HepG2 (cell line): ENCODE results near the gene C14orf93. TPM values are rescaled to one million over a fixed set of nuclear protein-coding genes. Genes with fewer than 3 reads are reported as not detected.

ENCODE experiments used
- EEA1 ChIP-seq: sonication (generic); formaldehyde crosslinking; IDR thresholded peaks from 2 replicates; pipeline ENCODE4 v1.5.1; 2020; ENCODE audit warnings: mild to moderate bottlenecking, missing genetic modification reagents, borderline replicate concordance
- ERF ChIP-seq: IDR thresholded peaks from 2 replicates; pipeline ENCODE4 v1.6.1; 2018; ENCODE audit warnings: missing biosample characterization, missing genetic modification reagents
- MBD4 ChIP-seq: IDR thresholded peaks from 2 replicates; pipeline ENCODE4 v1.6.1; 2012; ENCODE audit warnings: low read length, inconsistent platforms, borderline replicate concordance
- MED8 ChIP-seq: sonication (generic); formaldehyde crosslinking; IDR thresholded peaks from 2 replicates; pipeline ENCODE4 v1.8.1; 2023; ENCODE audit warnings: mild to moderate bottlenecking, missing genetic modification reagents; ENCODE audit not compliant: insufficient replicate concordance
- PHF20 ChIP-seq: sonication (generic); formaldehyde crosslinking; IDR thresholded peaks from 2 replicates; pipeline ENCODE4 v1.5.0; 2020; ENCODE audit warnings: mild to moderate bottlenecking, missing genetic modification reagents
- POLR2G ChIP-seq: fragments of 200-400 bp; formaldehyde crosslinking; IDR thresholded peaks from 2 replicates; pipeline ENCODE4 v1.6.1; 2018; ENCODE audit warnings: mild to moderate bottlenecking, low read depth, low read length, moderate library complexity
- SP4 ChIP-seq: sonication (generic); formaldehyde crosslinking; IDR thresholded peaks from 2 replicates; pipeline ENCODE4 v1.8.1; 2023; ENCODE audit warnings: mild to moderate bottlenecking, missing genetic modification reagents
- YY1 ChIP-seq: IDR thresholded peaks from 2 replicates; pipeline ENCODE4 v1.6.1; 2011; ENCODE audit warnings: low read length, low read depth, moderate library complexity, mild to moderate bottlenecking; ENCODE audit not compliant: insufficient read depth, insufficient replicate concordance
- ZNF260 ChIP-seq: sonication (generic); formaldehyde crosslinking; IDR thresholded peaks from 2 replicates; pipeline ENCODE4 v1.4.0; 2020; ENCODE audit warnings: missing genetic modification reagents, low read depth, mild to moderate bottlenecking, borderline replicate concordance
- ZNF317 ChIP-seq: sonication (generic); formaldehyde crosslinking; IDR thresholded peaks from 2 replicates; pipeline ENCODE4 v1.5.0; 2020; ENCODE audit warnings: mild to moderate bottlenecking, missing genetic modification reagents
- ZNF432 ChIP-seq: sonication (generic); formaldehyde crosslinking; IDR thresholded peaks from 2 replicates; pipeline ENCODE4 v1.5.0; 2020; ENCODE audit warnings: missing genetic modification reagents, mild to moderate bottlenecking, borderline replicate concordance
- ZNF562 ChIP-seq: sonication (generic); formaldehyde crosslinking; IDR thresholded peaks from 2 replicates; pipeline ENCODE4 v1.8.0; 2022; ENCODE audit warnings: missing genetic modification reagents, borderline replicate concordance
- ZNF703 ChIP-seq: sonication (generic); formaldehyde crosslinking; IDR thresholded peaks from 2 replicates; pipeline ENCODE4 v1.5.1; 2020; ENCODE audit warnings: missing genetic modification reagents, mild to moderate bottlenecking, moderate library complexity, borderline replicate concordance
- polyA plus RNA-seq, 8 experiments: library from polyadenylated mRNA; depleted of rRNA in 3 of 8; stranded (reverse) in 7 of 8; unstranded in 1 of 8; fragments of >200 nt; fragmentation: Illumina TruSeq in 4 of 8; extraction: Trizol in 4 of 8; gene quantifications; 2 replicates each; pipeline versions ENCODE4 v1.2.1 to v1.2.3, GENCODE V29; 2011 to 2016; ENCODE audit warnings: low read depth in 4 of 8, missing spikeins in 1 of 8, mixed read lengths in 1 of 8; ENCODE audit not compliant: insufficient read depth in 1 of 8
- total RNA-seq, 5 experiments: library from RNA; depleted of rRNA; stranded (reverse); fragments of >200 nt; fragmentation: Illumina TruSeq; extraction: Trizol; gene quantifications; 2 replicates each; pipeline ENCODE4 v1.2.3, GENCODE V29; 2016; ENCODE audit warnings: low read depth in 1 of 5
- TF ChIP-seq, protein P1 (sequence below): sonication (generic); formaldehyde crosslinking; IDR thresholded peaks from 2 replicates; pipeline ENCODE4 v1.4.0; 2020; ENCODE audit warnings: missing genetic modification reagents
- TF ChIP-seq, protein P2 (sequence below): sonication (generic); formaldehyde crosslinking; IDR thresholded peaks from 2 replicates; pipeline ENCODE4 v1.5.0; 2020; ENCODE audit warnings: mild to moderate bottlenecking, missing genetic modification reagents, borderline replicate concordance

Gene C14orf93
- total and polyA plus RNA-seq, 2 of the 13 experiments (the other 11 are each of a cell fraction or from before 2014, with no cell fraction given) = 11.4 to 22.5 TPM

DNA sequence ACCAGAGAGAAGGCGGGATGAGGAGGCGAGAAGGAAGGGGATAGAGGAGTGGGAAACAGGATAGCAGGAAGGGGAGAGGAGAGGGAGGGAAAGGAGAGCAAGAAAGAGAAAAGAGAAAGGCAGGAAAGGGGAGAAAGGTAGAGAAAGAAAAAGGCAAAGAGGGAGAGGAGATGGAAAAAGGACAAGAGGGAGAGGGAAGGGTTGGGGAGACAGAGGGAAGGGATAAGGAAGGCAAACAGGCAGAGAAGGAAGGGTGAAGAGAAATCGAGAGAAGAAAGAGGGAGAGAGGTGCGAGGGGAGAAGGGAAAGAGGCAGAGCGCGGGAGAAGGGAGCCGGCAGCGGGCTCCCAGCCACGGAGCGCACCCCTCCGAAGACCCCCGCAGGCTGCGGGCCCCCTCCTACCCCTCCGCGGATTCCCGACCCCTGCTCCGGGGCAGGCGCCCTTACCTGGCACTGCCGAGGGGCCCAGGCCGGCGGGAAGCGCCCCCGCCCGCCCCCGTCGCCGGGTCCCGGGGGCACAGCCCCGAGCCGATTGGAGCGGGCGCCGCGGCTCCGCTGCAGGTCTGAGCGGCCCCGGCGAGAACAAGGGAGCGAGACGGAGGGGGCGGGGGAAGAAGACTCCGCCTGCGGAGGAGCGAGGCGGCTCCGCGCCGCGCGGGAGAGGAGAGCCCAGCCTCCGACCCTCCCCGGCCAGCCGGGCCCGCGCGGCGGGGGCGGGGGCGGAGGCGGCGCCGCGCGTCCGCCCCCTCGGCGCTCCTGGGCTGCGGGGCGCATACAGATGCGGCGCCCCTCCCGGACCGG lies 47.2 kb upstream of the C14orf93 start, which contains the start of gene CDH24 (continued):
- TF ChIP-seq, protein P1, sequence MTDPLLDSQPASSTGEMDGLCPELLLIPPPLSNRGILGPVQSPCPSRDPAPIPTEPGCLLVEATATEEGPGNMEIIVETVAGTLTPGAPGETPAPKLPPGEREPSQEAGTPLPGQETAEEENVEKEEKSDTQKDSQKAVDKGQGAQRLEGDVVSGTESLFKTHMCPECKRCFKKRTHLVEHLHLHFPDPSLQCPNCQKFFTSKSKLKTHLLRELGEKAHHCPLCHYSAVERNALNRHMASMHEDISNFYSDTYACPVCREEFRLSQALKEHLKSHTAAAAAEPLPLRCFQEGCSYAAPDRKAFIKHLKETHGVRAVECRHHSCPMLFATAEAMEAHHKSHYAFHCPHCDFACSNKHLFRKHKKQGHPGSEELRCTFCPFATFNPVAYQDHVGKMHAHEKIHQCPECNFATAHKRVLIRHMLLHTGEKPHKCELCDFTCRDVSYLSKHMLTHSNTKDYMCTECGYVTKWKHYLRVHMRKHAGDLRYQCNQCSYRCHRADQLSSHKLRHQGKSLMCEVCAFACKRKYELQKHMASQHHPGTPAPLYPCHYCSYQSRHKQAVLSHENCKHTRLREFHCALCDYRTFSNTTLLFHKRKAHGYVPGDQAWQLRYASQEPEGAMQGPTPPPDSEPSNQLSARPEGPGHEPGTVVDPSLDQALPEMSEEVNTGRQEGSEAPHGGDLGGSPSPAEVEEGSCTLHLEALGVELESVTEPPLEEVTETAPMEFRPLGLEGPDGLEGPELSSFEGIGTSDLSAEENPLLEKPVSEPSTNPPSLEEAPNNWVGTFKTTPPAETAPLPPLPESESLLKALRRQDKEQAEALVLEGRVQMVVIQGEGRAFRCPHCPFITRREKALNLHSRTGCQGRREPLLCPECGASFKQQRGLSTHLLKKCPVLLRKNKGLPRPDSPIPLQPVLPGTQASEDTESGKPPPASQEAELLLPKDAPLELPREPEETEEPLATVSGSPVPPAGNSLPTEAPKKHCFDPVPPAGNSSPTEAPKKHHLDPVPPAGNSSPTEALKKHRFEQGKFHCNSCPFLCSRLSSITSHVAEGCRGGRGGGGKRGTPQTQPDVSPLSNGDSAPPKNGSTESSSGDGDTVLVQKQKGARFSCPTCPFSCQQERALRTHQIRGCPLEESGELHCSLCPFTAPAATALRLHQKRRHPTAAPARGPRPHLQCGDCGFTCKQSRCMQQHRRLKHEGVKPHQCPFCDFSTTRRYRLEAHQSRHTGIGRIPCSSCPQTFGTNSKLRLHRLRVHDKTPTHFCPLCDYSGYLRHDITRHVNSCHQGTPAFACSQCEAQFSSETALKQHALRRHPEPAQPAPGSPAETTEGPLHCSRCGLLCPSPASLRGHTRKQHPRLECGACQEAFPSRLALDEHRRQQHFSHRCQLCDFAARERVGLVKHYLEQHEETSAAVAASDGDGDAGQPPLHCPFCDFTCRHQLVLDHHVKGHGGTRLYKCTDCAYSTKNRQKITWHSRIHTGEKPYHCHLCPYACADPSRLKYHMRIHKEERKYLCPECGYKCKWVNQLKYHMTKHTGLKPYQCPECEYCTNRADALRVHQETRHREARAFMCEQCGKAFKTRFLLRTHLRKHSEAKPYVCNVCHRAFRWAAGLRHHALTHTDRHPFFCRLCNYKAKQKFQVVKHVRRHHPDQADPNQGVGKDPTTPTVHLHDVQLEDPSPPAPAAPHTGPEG (CRISPR knock-in tag) = no peak
- TF ChIP-seq POLR2G (no peak), ZNF432 (CRISPR knock-in tag) (no peak), MED8 (CRISPR knock-in tag) (no peak), PHF20 (CRISPR knock-in tag) (no peak), YY1 (no peak), EEA1 (CRISPR knock-in tag) (no peak), ZNF562 (CRISPR knock-in tag) (no peak; the same call in 1 of the 2 replicates), ZNF703 (CRISPR knock-in tag) (peak; percentile 43; the same call in 1 of the 2 replicates), SP4 (CRISPR knock-in tag) (peak; percentile 8; the same call in 1 of the 2 replicates), ZNF260 (no peak), ERF (CRISPR knock-in tag) (no peak), ZNF317 (CRISPR knock-in tag) (no peak), MBD4 (no peak)
- TF ChIP-seq, protein P2, sequence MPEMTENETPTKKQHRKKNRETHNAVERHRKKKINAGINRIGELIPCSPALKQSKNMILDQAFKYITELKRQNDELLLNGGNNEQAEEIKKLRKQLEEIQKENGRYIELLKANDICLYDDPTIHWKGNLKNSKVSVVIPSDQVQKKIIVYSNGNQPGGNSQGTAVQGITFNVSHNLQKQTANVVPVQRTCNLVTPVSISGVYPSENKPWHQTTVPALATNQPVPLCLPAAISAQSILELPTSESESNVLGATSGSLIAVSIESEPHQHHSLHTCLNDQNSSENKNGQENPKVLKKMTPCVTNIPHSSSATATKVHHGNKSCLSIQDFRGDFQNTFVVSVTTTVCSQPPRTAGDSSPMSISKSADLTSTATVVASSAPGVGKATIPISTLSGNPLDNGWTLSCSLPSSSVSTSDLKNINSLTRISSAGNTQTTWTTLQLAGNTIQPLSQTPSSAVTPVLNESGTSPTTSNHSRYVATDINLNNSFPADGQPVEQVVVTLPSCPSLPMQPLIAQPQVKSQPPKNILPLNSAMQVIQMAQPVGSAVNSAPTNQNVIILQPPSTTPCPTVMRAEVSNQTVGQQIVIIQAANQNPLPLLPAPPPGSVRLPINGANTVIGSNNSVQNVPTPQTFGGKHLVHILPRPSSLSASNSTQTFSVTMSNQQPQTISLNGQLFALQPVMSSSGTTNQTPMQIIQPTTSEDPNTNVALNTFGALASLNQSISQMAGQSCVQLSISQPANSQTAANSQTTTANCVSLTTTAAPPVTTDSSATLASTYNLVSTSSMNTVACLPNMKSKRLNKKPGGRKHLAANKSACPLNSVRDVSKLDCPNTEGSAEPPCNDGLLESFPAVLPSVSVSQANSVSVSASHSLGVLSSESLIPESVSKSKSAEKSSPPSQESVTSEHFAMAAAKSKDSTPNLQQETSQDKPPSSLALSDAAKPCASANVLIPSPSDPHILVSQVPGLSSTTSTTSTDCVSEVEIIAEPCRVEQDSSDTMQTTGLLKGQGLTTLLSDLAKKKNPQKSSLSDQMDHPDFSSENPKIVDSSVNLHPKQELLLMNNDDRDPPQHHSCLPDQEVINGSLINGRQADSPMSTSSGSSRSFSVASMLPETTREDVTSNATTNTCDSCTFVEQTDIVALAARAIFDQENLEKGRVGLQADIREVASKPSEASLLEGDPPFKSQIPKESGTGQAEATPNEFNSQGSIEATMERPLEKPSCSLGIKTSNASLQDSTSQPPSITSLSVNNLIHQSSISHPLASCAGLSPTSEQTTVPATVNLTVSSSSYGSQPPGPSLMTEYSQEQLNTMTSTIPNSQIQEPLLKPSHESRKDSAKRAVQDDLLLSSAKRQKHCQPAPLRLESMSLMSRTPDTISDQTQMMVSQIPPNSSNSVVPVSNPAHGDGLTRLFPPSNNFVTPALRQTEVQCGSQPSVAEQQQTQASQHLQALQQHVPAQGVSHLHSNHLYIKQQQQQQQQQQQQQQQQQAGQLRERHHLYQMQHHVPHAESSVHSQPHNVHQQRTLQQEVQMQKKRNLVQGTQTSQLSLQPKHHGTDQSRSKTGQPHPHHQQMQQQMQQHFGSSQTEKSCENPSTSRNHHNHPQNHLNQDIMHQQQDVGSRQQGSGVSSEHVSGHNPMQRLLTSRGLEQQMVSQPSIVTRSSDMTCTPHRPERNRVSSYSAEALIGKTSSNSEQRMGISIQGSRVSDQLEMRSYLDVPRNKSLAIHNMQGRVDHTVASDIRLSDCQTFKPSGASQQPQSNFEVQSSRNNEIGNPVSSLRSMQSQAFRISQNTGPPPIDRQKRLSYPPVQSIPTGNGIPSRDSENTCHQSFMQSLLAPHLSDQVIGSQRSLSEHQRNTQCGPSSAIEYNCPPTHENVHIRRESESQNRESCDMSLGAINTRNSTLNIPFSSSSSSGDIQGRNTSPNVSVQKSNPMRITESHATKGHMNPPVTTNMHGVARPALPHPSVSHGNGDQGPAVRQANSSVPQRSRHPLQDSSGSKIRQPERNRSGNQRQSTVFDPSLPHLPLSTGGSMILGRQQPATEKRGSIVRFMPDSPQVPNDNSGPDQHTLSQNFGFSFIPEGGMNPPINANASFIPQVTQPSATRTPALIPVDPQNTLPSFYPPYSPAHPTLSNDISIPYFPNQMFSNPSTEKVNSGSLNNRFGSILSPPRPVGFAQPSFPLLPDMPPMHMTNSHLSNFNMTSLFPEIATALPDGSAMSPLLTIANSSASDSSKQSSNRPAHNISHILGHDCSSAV = no peak
